Mucosa of descending colon (tissue), 3 donors: Measurements from ENCODE around the gene OSGIN1. TPM values are rescaled to one million over a fixed set of nuclear protein-coding genes. Genes with fewer than 3 reads are reported as not detected.

Source experiments
- ATAC-seq: fragments of 200-7000 bp; cut with Tn5 transposase; one replicate; pipeline ENCODE4 v1.9.1; 2020; ENCODE audit warnings: mild to moderate bottlenecking, moderate library complexity
- DNase-seq, 3 donors: peaks; one replicate each; pipeline ENCODE4 v3.0.0-alpha.2; 2020
- H3K36me3 ChIP-seq: fragments of 200-600 bp; one replicate; pipeline ENCODE4 v1.8.0; 2021; ENCODE audit warnings: low read depth, mild to moderate bottlenecking
- H3K4me1 ChIP-seq: fragments of 200-600 bp; one replicate; pipeline ENCODE4 v1.8.0; 2021; ENCODE audit warnings: low read depth, mild to moderate bottlenecking
- H3K4me3 ChIP-seq: fragments of 200-600 bp; one replicate; pipeline ENCODE4 v1.8.0; 2021; ENCODE audit warnings: mild to moderate bottlenecking
- H3K9me3 ChIP-seq: fragments of 200-600 bp; one replicate; pipeline ENCODE4 v1.8.0; 2021; ENCODE audit warnings: mild to moderate bottlenecking
- CTCF ChIP-seq: fragments of 200-600 bp; IDR thresholded peaks from one replicate; pipeline ENCODE4 v1.8.0; 2022; ENCODE audit warnings: antibody characterized with exemption, mild to moderate bottlenecking
- intact Hi-C, 2 donors: fragments of 100-400 bp; cut with DNase I in 1 of 2; cut with micrococcal nuclease in 1 of 2; formaldehyde crosslinking; loops; one replicate each; pipeline versions ENCODE4 v1.11.0 to v1.11.1; 2022; cut with DNase I, micrococcal nuclease
- long read RNA-seq, 2 donors: library from polyadenylated mRNA; unstranded; transcript quantifications; one replicate each; pipeline ENCODE4 v2.0.0, GENCODE V29; 2019 to 2021
- total RNA-seq, 3 donors: library from RNA; stranded (reverse); fragmentation: NEBNext Ultra II Directional in 2 of 3; extraction: Animal tissue kit (Norgen Biotek cat#: 25700) in 2 of 3; gene quantifications; one replicate each; pipeline versions ENCODE4 v1.2.1 to v1.2.4, GENCODE V29; 2021 to 2023
- donor health status: DM: no; HTN: no; CAD: no; lungs with moderate emphysema.
- donor health status: DM: no; HTN: no; CAD: no.
- donor health status: DM: no; HTN: yes; CAD: no.

OSGIN1 gene, protein sequence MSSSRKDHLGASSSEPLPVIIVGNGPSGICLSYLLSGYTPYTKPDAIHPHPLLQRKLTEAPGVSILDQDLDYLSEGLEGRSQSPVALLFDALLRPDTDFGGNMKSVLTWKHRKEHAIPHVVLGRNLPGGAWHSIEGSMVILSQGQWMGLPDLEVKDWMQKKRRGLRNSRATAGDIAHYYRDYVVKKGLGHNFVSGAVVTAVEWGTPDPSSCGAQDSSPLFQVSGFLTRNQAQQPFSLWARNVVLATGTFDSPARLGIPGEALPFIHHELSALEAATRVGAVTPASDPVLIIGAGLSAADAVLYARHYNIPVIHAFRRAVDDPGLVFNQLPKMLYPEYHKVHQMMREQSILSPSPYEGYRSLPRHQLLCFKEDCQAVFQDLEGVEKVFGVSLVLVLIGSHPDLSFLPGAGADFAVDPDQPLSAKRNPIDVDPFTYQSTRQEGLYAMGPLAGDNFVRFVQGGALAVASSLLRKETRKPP
- 10 to 100 TPM; 11.6 to 15.9 (median 12.2) TPM for total RNA-seq
- long read RNA-seq, donor 1, transcript OSGIN1-203 (6 exons, 1,940 nt), result major isoform, 6 of 17 reads
- long read RNA-seq, donor 1, partial matches to known transcripts, result 4 of 17 reads
- long read RNA-seq, donor 1, other reads (novel, unspliced or antisense), result 7 of 17 reads
- long read RNA-seq, donor 2, transcript OSGIN1-203 (6 exons, 1,940 nt), result major isoform, 5 of 7 reads
- long read RNA-seq, donor 2, partial matches to known transcripts, result 2 of 7 reads
- long read RNA-seq, donor 2, other reads (novel, unspliced or antisense), result 0 of 7 reads

DNA sequence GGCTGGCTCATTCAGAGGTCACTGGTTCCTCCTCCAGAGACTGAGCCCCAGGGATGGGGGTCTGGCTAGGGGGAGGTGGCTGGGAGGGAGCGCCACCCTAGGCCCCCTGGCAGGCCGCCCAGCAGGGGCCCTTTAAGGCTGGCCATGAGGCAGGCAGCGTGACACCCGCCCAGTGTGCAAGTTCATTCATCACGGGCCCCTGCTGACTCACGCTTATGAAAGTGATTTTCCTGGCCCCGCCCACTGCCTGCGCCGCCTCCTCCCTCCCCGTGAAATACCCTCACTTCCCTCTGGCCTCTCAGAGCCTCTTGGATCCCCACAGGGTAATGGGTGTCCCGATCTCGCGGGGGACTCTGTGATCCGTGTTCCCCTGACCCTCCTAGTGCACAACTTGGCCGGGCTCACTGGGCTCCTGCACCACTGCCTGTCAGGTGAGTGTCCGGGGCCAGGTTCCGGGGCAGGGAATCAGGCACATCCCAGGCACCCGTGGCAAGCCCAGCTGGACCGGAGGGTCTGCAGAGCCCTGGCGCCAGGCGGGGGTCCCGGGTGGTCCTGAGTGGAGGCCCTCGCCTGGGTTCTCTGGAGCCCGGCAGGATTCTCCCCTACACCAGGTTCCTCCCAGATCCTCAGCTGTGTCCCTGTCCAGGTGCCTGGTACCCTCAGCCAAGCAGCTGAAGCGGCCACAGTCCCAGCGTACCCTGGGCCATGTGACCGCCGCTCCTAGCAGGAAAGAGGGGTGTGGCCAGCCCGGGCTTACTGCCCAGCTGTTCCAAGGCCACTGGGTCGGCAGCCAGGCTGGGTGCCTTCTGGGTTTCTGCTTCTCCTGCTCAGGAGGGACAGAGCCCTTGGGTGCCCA lies at the start of gene OSGIN1:
TSS of gene OSGIN1 (plus strand) at position 301 of the 856 bp plus-strand sequence. CDS start 4,432 bp downstream, outside the sequence.
- Histone ChIP-seq H3K9me3 (no peaks in the 10 kb centered on the region), H3K4me3 (peak within 1 kb of the TSS; percentile 15), H3K36me3 (no peaks in the 10 kb centered on the region), H3K4me1 (peaks cover 17% of the 10 kb centered on the region)
- ATAC-seq (peak; percentile 92), DNase-seq (peak; percentile 93 to 96 (median 94))
- intact Hi-C loops, result no loop called here
- no peak for TF ChIP-seq CTCF

GRCh38 chr16:83903751-83904150 lies 49.3 kb upstream of the OSGIN1 start:
- intact Hi-C loops, result no loop called here
- Histone ChIP-seq H3K4me1 (peaks cover 5% of the 10 kb centered on the region), H3K9me3 (no peaks in the 10 kb centered on the region), H3K4me3 (no peak overlapping the region), H3K36me3 (no peaks in the 10 kb centered on the region)
- TF ChIP-seq CTCF, result no peak
- no peak for ATAC-seq
- DNase-seq, result no peak

DNA sequence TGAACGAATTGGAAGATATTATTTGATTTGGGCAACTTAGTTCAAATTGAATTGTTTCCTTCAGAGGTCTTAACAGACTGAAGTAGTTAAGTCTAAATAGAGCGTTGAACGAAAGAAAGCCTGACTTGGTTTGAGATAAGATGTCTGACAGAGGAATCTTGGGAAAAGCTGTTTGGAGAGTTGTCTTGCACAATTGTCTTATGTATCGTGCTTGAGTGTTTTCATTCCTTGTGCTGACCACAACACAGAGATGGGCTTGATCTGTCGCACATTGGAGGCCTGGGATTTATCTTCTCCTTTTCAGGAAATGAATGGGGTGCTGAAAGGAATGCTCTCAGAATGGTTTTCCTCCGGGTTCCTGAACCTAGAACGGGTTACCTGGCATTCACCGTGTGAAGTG lies 46.4 kb upstream of the OSGIN1 start:
- no peaks in the 10 kb centered on the region for H3K4me1 ChIP-seq
- no peaks in the 10 kb centered on the region for H3K9me3 ChIP-seq
- ATAC-seq, result no peak
- intact Hi-C loops, result no loop called here
- no peaks in the 10 kb centered on the region for H3K36me3 ChIP-seq
- no peak for DNase-seq
- H3K4me3 ChIP-seq, result no peak overlapping the region
- TF ChIP-seq CTCF, result no peak

GRCh38 chr16:83907111-83907510 lies 45.9 kb upstream of the OSGIN1 start:
- H3K36me3 ChIP-seq, result no peaks in the 10 kb centered on the region
- no peak for TF ChIP-seq CTCF
- H3K4me1 ChIP-seq, result no peaks in the 10 kb centered on the region
- no peak overlapping the region for H3K4me3 ChIP-seq
- H3K9me3 ChIP-seq, result no peaks in the 10 kb centered on the region
- intact Hi-C loops, result no loop called here
- DNase-seq (no peak), ATAC-seq (no peak)

DNA sequence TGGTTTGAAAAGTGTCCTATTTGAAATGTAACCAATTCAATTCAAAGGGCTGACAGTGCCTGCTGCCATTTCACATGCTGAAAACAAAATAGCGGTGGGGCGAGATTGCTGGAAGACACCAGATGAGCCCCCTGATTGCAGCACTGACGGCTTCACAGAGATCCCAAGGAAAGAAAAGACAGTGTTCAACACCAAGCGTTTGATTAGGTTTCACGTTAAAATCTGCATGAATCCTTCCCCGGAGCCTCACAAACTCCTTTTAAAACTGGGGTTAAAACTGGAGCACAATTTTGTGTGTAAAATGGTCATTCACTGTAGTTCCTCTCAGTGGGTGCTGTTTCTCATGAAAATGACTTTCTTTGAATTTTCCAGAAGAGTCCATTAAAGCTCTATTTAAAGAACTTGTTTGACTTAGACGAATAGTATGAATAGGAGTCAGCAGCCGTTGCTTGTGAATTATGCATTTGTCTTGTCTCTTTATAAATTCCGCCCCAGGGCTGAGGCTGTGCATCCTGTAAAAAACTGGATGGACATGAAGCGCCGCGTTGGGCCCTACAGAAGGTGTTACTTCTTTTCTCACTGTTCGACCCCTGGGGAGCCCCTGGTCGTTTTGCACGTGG lies 45.3 kb upstream of the OSGIN1 start:
- H3K9me3 ChIP-seq, result no peaks in the 10 kb centered on the region
- no peaks in the 10 kb centered on the region for H3K36me3 ChIP-seq
- ATAC-seq (no peak), DNase-seq (no peak)
- no peaks in the 10 kb centered on the region for H3K4me1 ChIP-seq
- intact Hi-C loops, result no loop called here
- no peak overlapping the region for H3K4me3 ChIP-seq
- TF ChIP-seq CTCF, result no peak
